ENCODE results near the gene DUSP22.

DNA sequence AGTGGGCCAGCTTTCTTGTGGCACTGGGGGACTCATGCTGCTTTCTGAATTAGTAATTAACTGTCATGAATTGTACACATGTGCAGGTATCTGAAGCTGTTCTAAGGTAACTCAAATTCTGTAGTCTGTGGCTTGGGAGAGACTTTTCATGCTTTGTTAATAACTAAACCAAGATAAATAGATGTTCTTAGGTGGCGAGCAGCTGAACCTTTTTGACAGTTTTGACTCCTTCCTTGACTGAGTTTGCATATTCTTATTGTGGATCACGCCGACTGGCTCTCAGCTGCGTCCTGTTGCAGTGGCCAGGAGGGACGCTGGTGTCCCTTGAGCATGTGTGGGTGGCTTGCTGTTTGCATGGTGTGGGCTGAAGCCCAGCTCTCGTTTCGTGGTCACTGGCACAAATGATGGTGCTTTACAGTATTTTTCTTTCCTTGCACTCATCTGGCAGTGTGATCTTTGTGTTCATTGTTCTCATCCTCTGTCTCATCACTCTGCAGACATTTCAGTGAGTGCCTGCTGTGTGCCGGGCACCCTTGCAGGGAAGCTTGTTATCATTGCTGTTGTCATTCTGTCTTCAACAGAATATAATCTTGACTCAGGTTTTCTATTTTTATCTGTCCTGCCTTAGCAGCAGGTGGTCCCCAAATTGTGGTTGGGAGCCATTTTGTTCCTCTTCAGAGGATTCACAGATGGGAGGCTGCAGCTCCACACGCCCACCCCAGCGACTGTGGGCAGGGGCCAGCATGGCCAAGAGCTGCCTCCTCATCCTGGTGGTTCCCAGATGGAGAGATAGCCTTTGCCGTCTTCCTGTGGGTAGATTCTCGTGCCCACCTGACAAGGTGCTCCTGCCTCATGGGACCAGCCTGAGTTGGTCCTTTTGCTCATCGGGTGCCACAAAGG, 39.6 kb downstream of the DUSP22 start:
- no peak for TF ChIP-seq EZH2 (IDR thresholded peaks at IDR 0.05; ENCODE audit: borderline replicate concordance, low read depth, low read length, severe bottlenecking)
- TF ChIP-seq, protein P1, sequence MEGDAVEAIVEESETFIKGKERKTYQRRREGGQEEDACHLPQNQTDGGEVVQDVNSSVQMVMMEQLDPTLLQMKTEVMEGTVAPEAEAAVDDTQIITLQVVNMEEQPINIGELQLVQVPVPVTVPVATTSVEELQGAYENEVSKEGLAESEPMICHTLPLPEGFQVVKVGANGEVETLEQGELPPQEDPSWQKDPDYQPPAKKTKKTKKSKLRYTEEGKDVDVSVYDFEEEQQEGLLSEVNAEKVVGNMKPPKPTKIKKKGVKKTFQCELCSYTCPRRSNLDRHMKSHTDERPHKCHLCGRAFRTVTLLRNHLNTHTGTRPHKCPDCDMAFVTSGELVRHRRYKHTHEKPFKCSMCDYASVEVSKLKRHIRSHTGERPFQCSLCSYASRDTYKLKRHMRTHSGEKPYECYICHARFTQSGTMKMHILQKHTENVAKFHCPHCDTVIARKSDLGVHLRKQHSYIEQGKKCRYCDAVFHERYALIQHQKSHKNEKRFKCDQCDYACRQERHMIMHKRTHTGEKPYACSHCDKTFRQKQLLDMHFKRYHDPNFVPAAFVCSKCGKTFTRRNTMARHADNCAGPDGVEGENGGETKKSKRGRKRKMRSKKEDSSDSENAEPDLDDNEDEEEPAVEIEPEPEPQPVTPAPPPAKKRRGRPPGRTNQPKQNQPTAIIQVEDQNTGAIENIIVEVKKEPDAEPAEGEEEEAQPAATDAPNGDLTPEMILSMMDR (IDR thresholded peaks at IDR 0.05; ENCODE audit: borderline replicate concordance, extremely low read depth, low read length, poor library complexity, severe bottlenecking): no peak

All from DND-41 (cell line).